HCT116 (cell line): ENCODE data around the gene GDAP2.

Experiments
- CEBPB ChIP-seq: IDR thresholded peaks from 2 replicates; pipeline ENCODE4 v1.6.1; 2012; ENCODE audit warnings: low read depth
- EZH2 ChIP-seq: fragments of 200-600 bp; sonication (generic); IDR thresholded peaks from 2 replicates; pipeline ENCODE4 v1.6.1; 2017; ENCODE audit warnings: antibody characterized with exemption, mixed run types
- POLR2A ChIP-seq: IDR thresholded peaks from 2 replicates; pipeline ENCODE4 v1.7.0; 2011; ENCODE audit warnings: borderline replicate concordance; ENCODE audit not compliant: insufficient read depth, insufficient read length; ENCODE audit errors: extremely low read depth
- SP1 ChIP-seq: IDR thresholded peaks from 2 replicates; pipeline ENCODE4 v1.6.1; 2012; ENCODE audit warnings: low read depth
- ZNF274 ChIP-seq: fragments of 200-500 bp; sonication (Bioruptor generic); IDR thresholded peaks from 2 replicates; pipeline ENCODE4 v1.6.1; 2014; ENCODE audit warnings: mild to moderate bottlenecking, low read depth, low read length, inconsistent platforms
- TF ChIP-seq, protein P1 (sequence below), 3 experiments: fragments of 200-600 bp in 1 of 3; sonication (generic) in 1 of 3; IDR thresholded peaks in 2 of 3; conservative IDR thresholded peaks in 1 of 3; 2 replicates each; pipeline ENCODE4 v1.5.1; 2012 to 2017; ENCODE audit warnings: low read depth in 2 of 3, low read length in 2 of 3, antibody characterized with exemption in 1 of 3, borderline replicate concordance in 1 of 3, control low read depth in 1 of 3, mild to moderate bottlenecking in 1 of 3, mixed read lengths in 1 of 3, mixed run types in 1 of 3, moderate library complexity in 1 of 3; ENCODE audit not compliant: insufficient read depth in 1 of 3
- TF ChIP-seq, protein P2 (sequence below): IDR thresholded peaks from 2 replicates; pipeline ENCODE4 v1.6.1; 2012
- TF ChIP-seq, protein P3 (sequence below): IDR thresholded peaks from 2 replicates; pipeline ENCODE4 v1.6.1; 2011; ENCODE audit warnings: mild to moderate bottlenecking, low read length, moderate library complexity; ENCODE audit not compliant: insufficient replicate concordance; ENCODE audit errors: extremely low read depth

DNA sequence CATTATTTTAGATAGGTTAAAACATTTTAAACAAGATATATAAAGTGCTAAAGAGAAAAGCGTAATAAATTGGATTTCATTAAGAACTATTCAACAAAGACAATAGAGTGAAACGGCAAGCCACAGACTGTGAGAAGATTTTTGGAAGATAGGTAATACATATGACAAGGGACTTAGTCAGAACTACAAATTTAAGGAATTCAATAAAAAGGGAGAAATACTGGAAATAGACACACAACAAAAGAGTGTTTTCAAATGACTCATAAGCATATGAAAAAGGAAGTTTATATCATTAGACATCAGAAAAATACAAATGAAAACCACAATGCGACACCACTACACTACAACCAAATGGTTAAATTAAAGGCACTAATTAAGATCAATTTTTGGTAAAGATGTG lies 90.5 kb downstream of the GDAP2 start:
- TF ChIP-seq EZH2 (no peak), ZNF274 (no peak), CEBPB (no peak), POLR2A (no peak), SP1 (no peak)
- TF ChIP-seq, protein P1, sequence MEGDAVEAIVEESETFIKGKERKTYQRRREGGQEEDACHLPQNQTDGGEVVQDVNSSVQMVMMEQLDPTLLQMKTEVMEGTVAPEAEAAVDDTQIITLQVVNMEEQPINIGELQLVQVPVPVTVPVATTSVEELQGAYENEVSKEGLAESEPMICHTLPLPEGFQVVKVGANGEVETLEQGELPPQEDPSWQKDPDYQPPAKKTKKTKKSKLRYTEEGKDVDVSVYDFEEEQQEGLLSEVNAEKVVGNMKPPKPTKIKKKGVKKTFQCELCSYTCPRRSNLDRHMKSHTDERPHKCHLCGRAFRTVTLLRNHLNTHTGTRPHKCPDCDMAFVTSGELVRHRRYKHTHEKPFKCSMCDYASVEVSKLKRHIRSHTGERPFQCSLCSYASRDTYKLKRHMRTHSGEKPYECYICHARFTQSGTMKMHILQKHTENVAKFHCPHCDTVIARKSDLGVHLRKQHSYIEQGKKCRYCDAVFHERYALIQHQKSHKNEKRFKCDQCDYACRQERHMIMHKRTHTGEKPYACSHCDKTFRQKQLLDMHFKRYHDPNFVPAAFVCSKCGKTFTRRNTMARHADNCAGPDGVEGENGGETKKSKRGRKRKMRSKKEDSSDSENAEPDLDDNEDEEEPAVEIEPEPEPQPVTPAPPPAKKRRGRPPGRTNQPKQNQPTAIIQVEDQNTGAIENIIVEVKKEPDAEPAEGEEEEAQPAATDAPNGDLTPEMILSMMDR (IDR thresholded peaks at IDR 0.05 in 2 of 3, conservative IDR thresholded peaks at IDR 0.05 in 1 of 3; ENCODE audit: borderline replicate concordance in 1 of 3, insufficient read depth in 1 of 3, low read depth in 2 of 3, low read length in 2 of 3): no peak
- TF ChIP-seq, protein P2, sequence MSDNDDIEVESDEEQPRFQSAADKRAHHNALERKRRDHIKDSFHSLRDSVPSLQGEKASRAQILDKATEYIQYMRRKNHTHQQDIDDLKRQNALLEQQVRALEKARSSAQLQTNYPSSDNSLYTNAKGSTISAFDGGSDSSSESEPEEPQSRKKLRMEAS: no peak
- TF ChIP-seq, protein P3, sequence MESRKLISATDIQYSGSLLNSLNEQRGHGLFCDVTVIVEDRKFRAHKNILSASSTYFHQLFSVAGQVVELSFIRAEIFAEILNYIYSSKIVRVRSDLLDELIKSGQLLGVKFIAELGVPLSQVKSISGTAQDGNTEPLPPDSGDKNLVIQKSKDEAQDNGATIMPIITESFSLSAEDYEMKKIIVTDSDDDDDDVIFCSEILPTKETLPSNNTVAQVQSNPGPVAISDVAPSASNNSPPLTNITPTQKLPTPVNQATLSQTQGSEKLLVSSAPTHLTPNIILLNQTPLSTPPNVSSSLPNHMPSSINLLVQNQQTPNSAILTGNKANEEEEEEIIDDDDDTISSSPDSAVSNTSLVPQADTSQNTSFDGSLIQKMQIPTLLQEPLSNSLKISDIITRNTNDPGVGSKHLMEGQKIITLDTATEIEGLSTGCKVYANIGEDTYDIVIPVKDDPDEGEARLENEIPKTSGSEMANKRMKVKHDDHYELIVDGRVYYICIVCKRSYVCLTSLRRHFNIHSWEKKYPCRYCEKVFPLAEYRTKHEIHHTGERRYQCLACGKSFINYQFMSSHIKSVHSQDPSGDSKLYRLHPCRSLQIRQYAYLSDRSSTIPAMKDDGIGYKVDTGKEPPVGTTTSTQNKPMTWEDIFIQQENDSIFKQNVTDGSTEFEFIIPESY: no peak
